ENCODE results near the gene TANK.
A peak's percentile ranks its signal among the peaks of the same experiment; 100 is the strongest.
"Not testable (repeated sequence)": the region's sequence is repeated elsewhere in the genome, so short reads cannot be mapped to it uniquely, and the experiment has no call there.

TANK gene

GRCh38 chr2:161160226-161161073 lies at the start of gene TANK:
Gene TANK, plus strand, starts transcription at chr2:161160428. Its CDS starts 19,235 bp downstream, at chr2:161179663.
- peak; percentile 97 for DNase-seq (ENCODE audit: low spot score)

GRCh38 chr2:161111531-161111930 lies 48.7 kb upstream of the TANK start:
- DNase-seq (ENCODE audit: low spot score), result no peak

GRCh38 chr2:161112908-161113307 lies 47.3 kb upstream of the TANK start:
- DNase-seq (ENCODE audit: low spot score), result no peak

- DNase-seq (ENCODE audit: low spot score), result no peak
Observed at GRCh38 chr2:161113693-161114575, 46.3 kb upstream of the TANK start.

GRCh38 chr2:161115205-161115604 lies 45.0 kb upstream of the TANK start:
- DNase-seq (ENCODE audit: low spot score), result no peak

- DNase-seq (ENCODE audit: low spot score), result no peak
Observed at GRCh38 chr2:161115605-161116380, 44.4 kb upstream of the TANK start.

GRCh38 chr2:161116509-161116908 lies 43.7 kb upstream of the TANK start:
- DNase-seq (ENCODE audit: low spot score), result no peak

GRCh38 chr2:161117506-161117905 lies 42.7 kb upstream of the TANK start:
- DNase-seq (ENCODE audit: low spot score), result no peak

GRCh38 chr2:161118722-161119121 lies 41.5 kb upstream of the TANK start:
- DNase-seq (ENCODE audit: low spot score), result no peak

GRCh38 chr2:161119483-161119882 lies 40.7 kb upstream of the TANK start:
- DNase-seq (ENCODE audit: low spot score), result no peak

GRCh38 chr2:161120775-161121174 lies 39.5 kb upstream of the TANK start:
- DNase-seq (ENCODE audit: low spot score), result no peak

GRCh38 chr2:161121622-161122021 lies 38.6 kb upstream of the TANK start:
- no peak for DNase-seq (ENCODE audit: low spot score)

- peak; percentile 91 for DNase-seq (ENCODE audit: low spot score)
Observed at GRCh38 chr2:161122772-161123530, 37.3 kb upstream of the TANK start.

- no peak for DNase-seq (ENCODE audit: low spot score)
Observed at GRCh38 chr2:161123531-161124030, 36.6 kb upstream of the TANK start.

GRCh38 chr2:161124201-161124600 lies 36.0 kb upstream of the TANK start:
- DNase-seq (ENCODE audit: low spot score), result no peak

GRCh38 chr2:161128885-161129284 lies 31.3 kb upstream of the TANK start:
- DNase-seq (ENCODE audit: low spot score), result no peak

GRCh38 chr2:161130354-161130753 lies 29.9 kb upstream of the TANK start:
- no peak for DNase-seq (ENCODE audit: low spot score)

GRCh38 chr2:161131074-161131680 lies 29.1 kb upstream of the TANK start:
- no peak for DNase-seq (ENCODE audit: low spot score)

GRCh38 chr2:161131804-161132203 lies 28.4 kb upstream of the TANK start:
- DNase-seq (ENCODE audit: low spot score), result no peak

- DNase-seq (ENCODE audit: low spot score), result not testable (repeated sequence)
Observed at GRCh38 chr2:161132384-161132783, 27.8 kb upstream of the TANK start.

- no peak for DNase-seq (ENCODE audit: low spot score)
Observed at GRCh38 chr2:161133366-161133765, 26.9 kb upstream of the TANK start.

Data from AG20443 (cell line).